A204.1 (cell line): ENCODE data around the gene ADAMTS1.

ENCODE experiments used
- FAIRE-seq: peaks from 2 replicates; lab custom pipeline; 2012; peaks lifted over from hg19 to GRCh38; lab: Jason Lieb, UNC

The ADAMTS1 gene

GRCh38 chr21:26844258-26845065 lies 747 bp downstream of the ADAMTS1 start:
- no peak for FAIRE-seq

- no peak for FAIRE-seq
Measured at GRCh38 chr21:26843933-26844257, 1.3 kb downstream of the ADAMTS1 start.

- FAIRE-seq = no peak
Measured at GRCh38 chr21:26842974-26843932, 2.0 kb downstream of the ADAMTS1 start.

GRCh38 chr21:26842300-26842699 lies 2.9 kb downstream of the ADAMTS1 start:
- no peak for FAIRE-seq

GRCh38 chr21:26840912-26841311 lies 4.3 kb downstream of the ADAMTS1 start:
- FAIRE-seq = no peak

- FAIRE-seq = no peak
Measured at GRCh38 chr21:26840201-26840600, 5.0 kb downstream of the ADAMTS1 start.

GRCh38 chr21:26837539-26837938 lies 7.7 kb downstream of the ADAMTS1 start:
- FAIRE-seq = no peak

- FAIRE-seq = no peak
Measured at GRCh38 chr21:26836528-26836927, 8.7 kb downstream of the ADAMTS1 start.

GRCh38 chr21:26835714-26836265 lies 9.4 kb downstream of the ADAMTS1 start:
- FAIRE-seq = no peak

GRCh38 chr21:26835027-26835713 lies 10.0 kb downstream of the ADAMTS1 start:
- FAIRE-seq = no peak

- no peak for FAIRE-seq
Measured at GRCh38 chr21:26834181-26834905, 10.9 kb downstream of the ADAMTS1 start.

GRCh38 chr21:26833460-26833939 lies 11.7 kb downstream of the ADAMTS1 start:
- no peak for FAIRE-seq

GRCh38 chr21:26833011-26833410 lies 12.2 kb downstream of the ADAMTS1 start:
- FAIRE-seq = no peak

GRCh38 chr21:26832546-26832945 lies 12.7 kb downstream of the ADAMTS1 start:
- no peak for FAIRE-seq

- no peak for FAIRE-seq
Measured at GRCh38 chr21:26826801-26827200, 18.4 kb downstream of the ADAMTS1 start.

- FAIRE-seq = no peak
Measured at GRCh38 chr21:26820509-26820908, 24.7 kb downstream of the ADAMTS1 start.

- no peak for FAIRE-seq
Measured at GRCh38 chr21:26819740-26820324, 25.4 kb downstream of the ADAMTS1 start.

- no peak for FAIRE-seq
Measured at GRCh38 chr21:26818906-26819305, 26.3 kb downstream of the ADAMTS1 start.

GRCh38 chr21:26815197-26815596 lies 30.0 kb downstream of the ADAMTS1 start:
- no peak for FAIRE-seq

- no peak for FAIRE-seq
Measured at GRCh38 chr21:26814386-26814785, 30.8 kb downstream of the ADAMTS1 start.

- no peak for FAIRE-seq
Measured at GRCh38 chr21:26813426-26813998, 31.7 kb downstream of the ADAMTS1 start.
